Measurements from ENCODE around the gene APAF1.

Gene APAF1

GRCh38 chr12:98763656-98764055, 118.6 kb downstream of the APAF1 start:
- no peak for DNase-seq (ENCODE audit: low read depth, low spot score)
- in situ Hi-C loops (cut with HindIII; ENCODE audit: low sequenced_read_pairs): no loop called here
- no peak for TF ChIP-seq CTCF (IDR thresholded peaks at IDR 0.05; ENCODE audit: low read depth, low read length)
- no peak overlapping the region for H3K4me3 ChIP-seq (ENCODE audit: low read depth, low read length)

GRCh38 chr12:98767248-98767647, 122.2 kb downstream of the APAF1 start:
- no peak for TF ChIP-seq CTCF (IDR thresholded peaks at IDR 0.05; ENCODE audit: low read depth, low read length)
- in situ Hi-C loops (cut with HindIII; ENCODE audit: low sequenced_read_pairs): no loop called here
- H3K4me3 ChIP-seq (ENCODE audit: low read depth, low read length): no peak overlapping the region
- no peak for DNase-seq (ENCODE audit: low read depth, low spot score)

GRCh38 chr12:98769068-98769467, 124.0 kb downstream of the APAF1 start:
- in situ Hi-C loops (cut with HindIII; ENCODE audit: low sequenced_read_pairs): no loop called here
- TF ChIP-seq CTCF (IDR thresholded peaks at IDR 0.05; ENCODE audit: low read depth, low read length): no peak
- H3K4me3 ChIP-seq (ENCODE audit: low read depth, low read length): no peak overlapping the region
- DNase-seq (ENCODE audit: low read depth, low spot score): no peak

GRCh38 chr12:98770230-98770629, 125.1 kb downstream of the APAF1 start:
- no peak for TF ChIP-seq CTCF (IDR thresholded peaks at IDR 0.05; ENCODE audit: low read depth, low read length)
- no peak overlapping the region for H3K4me3 ChIP-seq (ENCODE audit: low read depth, low read length)
- in situ Hi-C loops (cut with HindIII; ENCODE audit: low sequenced_read_pairs): no loop called here
- no peak for DNase-seq (ENCODE audit: low read depth, low spot score)

GRCh38 chr12:98771811-98772752, 127.0 kb downstream of the APAF1 start:
- no peak for TF ChIP-seq CTCF (IDR thresholded peaks at IDR 0.05; ENCODE audit: low read depth, low read length)
- in situ Hi-C loops (cut with HindIII; ENCODE audit: low sequenced_read_pairs): no loop called here
- H3K4me3 ChIP-seq (ENCODE audit: low read depth, low read length): no peak overlapping the region
- no peak for DNase-seq (ENCODE audit: low read depth, low spot score)

- no peak for TF ChIP-seq CTCF (IDR thresholded peaks at IDR 0.05; ENCODE audit: low read depth, low read length)
- no peak for DNase-seq (ENCODE audit: low read depth, low spot score)
- in situ Hi-C loops (cut with HindIII; ENCODE audit: low sequenced_read_pairs): no loop called here
- H3K4me3 ChIP-seq (ENCODE audit: low read depth, low read length): no peak overlapping the region
These were observed 127.7 kb downstream of the APAF1 start for GRCh38 chr12:98772818-98773217.

Data from astrocyte of the spinal cord (primary cell).